Fibroblast of the aortic adventitia (primary cell): ENCODE measurements around the gene TRABD2B. TPM values are rescaled to one million over a fixed set of nuclear protein-coding genes. Genes with fewer than 3 reads are reported as not detected.

Experiments
- DNase-seq: peaks from one replicate; pipeline ENCODE4 v3.0.0-alpha.2; 2010; ENCODE audit warnings: low read depth
- H3K4me3 ChIP-seq: 2 replicates; pipeline ENCODE4 v1.5.1; 2011; ENCODE audit warnings: low read depth, mild to moderate bottlenecking, control low read depth, low read length, moderate library complexity
- total RNA-seq: library from RNA; depleted of rRNA; stranded (reverse); fragments of >200 nt; gene quantifications from 2 replicates; pipeline ENCODE4 v1.2.3, GENCODE V29; 2012; ENCODE audit warnings: low replicate concordance
- TF ChIP-seq, protein P1 (sequence below): IDR thresholded peaks from 2 replicates; pipeline ENCODE4 v1.5.1; 2011; ENCODE audit warnings: mild to moderate bottlenecking, low read length, control low read depth, inconsistent platforms; ENCODE audit not compliant: insufficient read depth

TRABD2B gene
- total RNA-seq, 1 donor: under 0.01 TPM

DNA sequence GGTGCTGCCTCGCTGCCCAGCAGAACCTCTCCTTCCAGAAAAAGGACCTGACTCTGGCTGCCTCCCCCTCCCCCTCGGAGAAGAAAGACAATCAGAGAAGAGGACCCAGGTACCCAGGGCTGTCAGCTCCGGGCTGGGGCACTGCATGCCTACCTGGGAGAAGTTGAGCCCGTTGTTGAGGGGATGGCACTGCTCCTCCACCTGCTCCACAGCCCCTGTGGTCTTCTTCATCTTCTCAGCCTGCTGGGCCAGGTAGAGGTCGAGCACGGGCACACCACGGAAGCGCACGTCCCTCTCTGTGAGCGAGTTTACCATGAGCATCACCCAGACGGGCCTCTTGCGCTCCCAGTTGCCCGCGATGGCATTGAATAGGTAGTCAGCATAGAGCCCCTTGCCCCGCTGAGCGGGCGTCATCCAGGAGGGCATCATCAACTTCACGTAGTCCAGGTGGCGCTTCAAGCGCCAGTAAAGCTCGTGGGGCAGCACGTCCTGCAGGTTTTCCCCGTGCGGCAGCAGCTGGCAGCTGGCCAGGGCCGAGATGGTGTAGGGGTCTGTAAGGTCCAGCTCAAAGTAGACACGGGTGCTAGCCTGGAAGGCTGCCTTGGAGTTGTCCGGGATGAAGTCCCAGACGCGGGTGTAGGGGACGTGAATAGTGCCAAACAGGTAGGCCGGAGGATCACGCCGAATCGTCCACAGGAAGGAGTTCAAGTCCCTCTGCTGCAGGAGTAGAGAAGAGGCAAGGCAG is 3.1 kb downstream of the TRABD2B start:
- no peak for DNase-seq
- TF ChIP-seq, protein P1, sequence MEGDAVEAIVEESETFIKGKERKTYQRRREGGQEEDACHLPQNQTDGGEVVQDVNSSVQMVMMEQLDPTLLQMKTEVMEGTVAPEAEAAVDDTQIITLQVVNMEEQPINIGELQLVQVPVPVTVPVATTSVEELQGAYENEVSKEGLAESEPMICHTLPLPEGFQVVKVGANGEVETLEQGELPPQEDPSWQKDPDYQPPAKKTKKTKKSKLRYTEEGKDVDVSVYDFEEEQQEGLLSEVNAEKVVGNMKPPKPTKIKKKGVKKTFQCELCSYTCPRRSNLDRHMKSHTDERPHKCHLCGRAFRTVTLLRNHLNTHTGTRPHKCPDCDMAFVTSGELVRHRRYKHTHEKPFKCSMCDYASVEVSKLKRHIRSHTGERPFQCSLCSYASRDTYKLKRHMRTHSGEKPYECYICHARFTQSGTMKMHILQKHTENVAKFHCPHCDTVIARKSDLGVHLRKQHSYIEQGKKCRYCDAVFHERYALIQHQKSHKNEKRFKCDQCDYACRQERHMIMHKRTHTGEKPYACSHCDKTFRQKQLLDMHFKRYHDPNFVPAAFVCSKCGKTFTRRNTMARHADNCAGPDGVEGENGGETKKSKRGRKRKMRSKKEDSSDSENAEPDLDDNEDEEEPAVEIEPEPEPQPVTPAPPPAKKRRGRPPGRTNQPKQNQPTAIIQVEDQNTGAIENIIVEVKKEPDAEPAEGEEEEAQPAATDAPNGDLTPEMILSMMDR: no peak
- no peak overlapping the region for H3K4me3 ChIP-seq

GRCh38 chr1:47993416-47993740 is 3.8 kb downstream of the TRABD2B start:
- TF ChIP-seq, protein P1: no peak
- H3K4me3 ChIP-seq: no peak overlapping the region
- DNase-seq: no peak

- DNase-seq: peak; percentile 82
- H3K4me3 ChIP-seq: no peak overlapping the region
- TF ChIP-seq, protein P1: no peak
Measured at GRCh38 chr1:47992720-47993415, 4.3 kb downstream of the TRABD2B start.

GRCh38 chr1:47991673-47992072 is 5.5 kb downstream of the TRABD2B start:
- H3K4me3 ChIP-seq: no peak overlapping the region
- DNase-seq: peak; percentile 12
- TF ChIP-seq, protein P1: no peak

GRCh38 chr1:47991187-47991586 is 6.0 kb downstream of the TRABD2B start:
- DNase-seq: no peak
- no peak overlapping the region for H3K4me3 ChIP-seq
- TF ChIP-seq, protein P1: no peak

GRCh38 chr1:47990286-47990685 is 6.9 kb downstream of the TRABD2B start:
- TF ChIP-seq, protein P1: no peak
- DNase-seq: no peak
- no peak overlapping the region for H3K4me3 ChIP-seq
